HL-60/S4 (cell line): Measurements from ENCODE around the gene ASB16.

Source experiments
- in situ Hi-C: fragments of 300-500 bp; cut with MboI; formaldehyde crosslinking; loops from 2 replicates; pipeline ENCODE4 v1.14.3; 2022; ENCODE audit warnings: low sequenced_read_pairs

ASB16 gene

DNA sequence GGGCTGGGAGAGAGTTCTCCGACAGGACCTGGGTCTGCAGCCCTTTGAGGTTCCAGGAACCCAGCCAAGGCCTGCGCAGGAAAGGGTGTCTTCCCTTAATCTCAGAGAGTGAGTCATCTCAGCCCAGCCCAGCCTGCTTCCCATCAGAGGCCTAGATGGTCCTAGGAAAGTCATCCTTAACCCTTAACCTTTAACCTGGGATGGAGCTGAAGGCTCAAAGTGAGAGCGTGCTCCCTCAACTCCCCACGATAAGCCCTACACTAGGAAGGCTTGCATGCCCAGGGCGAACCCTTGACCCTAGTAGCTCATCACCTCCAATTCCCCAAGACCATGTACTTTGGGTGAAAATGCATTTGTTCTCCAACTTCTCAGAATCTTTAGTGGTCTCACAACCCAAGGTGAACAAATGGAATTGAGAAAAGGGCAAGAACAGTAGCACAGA is 34.0 kb downstream of the ASB16 start:
- in situ Hi-C loops: loop anchor here (25.0 kb wide), 2 partner anchors 133 to 308 kb away; partner anchors contain the start of genes GPATCH8 and GRN

DNA sequence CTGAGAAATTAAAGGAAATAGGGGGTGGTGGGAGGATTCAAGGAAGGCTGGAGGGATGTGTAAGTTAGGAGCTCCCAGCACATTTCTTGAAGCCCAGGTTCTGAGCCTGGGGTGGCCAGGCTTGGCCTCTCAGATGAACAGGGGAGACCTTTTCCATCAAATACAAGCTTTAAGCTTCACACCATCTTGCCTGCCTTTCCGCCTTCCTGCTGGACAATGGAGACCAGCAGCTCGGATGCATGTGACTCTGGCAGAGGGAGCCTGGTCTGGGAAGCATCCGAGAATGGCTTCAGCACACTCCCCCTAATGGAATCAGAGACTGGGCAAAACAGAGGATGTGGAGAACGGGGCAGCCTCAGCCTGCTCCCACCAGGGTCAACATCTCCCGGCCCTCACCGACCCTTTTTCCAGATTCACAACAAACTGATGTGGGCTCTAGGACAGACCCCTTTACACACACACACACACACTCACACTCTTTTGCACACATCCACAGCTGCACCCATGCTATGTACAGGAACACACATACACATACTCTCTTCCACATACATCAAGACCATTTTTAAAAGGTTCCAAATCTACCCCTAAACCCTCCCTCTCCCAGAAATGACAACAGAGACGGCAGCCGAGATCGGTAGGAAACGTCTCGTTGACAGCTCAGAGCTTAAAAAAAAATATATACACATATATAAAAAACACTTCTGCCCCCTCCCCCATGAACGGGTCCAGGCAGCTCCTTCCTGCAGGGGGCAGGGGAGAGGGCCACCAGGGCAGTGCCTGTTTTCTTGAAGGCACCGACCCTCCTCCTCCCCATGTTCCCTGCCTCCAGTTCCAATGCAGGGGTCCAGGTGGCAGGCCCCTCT is 35.7 kb downstream of the ASB16 start:
- in situ Hi-C loops: loop anchor here (25.0 kb wide), 2 partner anchors 131 to 306 kb away; partner anchors contain the start of genes GPATCH8 and GRN

GRCh38 chr17:44206825-44207155 is 36.3 kb downstream of the ASB16 start:
- in situ Hi-C loops: loop anchor here (25.0 kb wide), 2 partner anchors 131 to 306 kb away; partner anchors contain the start of genes GPATCH8 and GRN

DNA sequence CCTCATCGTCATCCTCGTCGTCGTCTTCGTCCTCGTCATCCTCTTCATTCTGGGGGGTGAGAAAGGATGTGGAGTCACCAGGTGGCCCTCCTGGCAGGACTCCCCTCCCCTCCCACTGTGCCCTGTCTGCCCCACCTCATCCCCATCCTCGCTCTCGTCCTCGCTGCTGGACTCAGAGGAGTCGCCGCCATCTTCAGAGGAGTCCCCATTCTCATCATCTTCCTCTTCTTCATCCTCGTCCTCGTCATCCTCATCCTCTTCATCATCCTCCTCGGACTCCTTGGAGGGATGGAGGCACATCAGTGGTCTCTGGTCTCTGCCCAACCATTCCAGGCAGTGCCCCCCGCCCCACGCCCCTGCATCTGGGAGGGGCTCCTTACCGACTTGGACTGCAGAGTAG is 36.8 kb downstream of the ASB16 start:
- in situ Hi-C loops: loop anchor here (25.0 kb wide), 2 partner anchors 130 to 305 kb away; partner anchors contain the start of genes GPATCH8 and GRN

- in situ Hi-C loops: loop anchor here (25.0 kb wide), 2 partner anchors 130 to 305 kb away; partner anchors contain the start of genes GPATCH8 and GRN
Observed at GRCh38 chr17:44207743-44208142, 37.2 kb downstream of the ASB16 start.

DNA sequence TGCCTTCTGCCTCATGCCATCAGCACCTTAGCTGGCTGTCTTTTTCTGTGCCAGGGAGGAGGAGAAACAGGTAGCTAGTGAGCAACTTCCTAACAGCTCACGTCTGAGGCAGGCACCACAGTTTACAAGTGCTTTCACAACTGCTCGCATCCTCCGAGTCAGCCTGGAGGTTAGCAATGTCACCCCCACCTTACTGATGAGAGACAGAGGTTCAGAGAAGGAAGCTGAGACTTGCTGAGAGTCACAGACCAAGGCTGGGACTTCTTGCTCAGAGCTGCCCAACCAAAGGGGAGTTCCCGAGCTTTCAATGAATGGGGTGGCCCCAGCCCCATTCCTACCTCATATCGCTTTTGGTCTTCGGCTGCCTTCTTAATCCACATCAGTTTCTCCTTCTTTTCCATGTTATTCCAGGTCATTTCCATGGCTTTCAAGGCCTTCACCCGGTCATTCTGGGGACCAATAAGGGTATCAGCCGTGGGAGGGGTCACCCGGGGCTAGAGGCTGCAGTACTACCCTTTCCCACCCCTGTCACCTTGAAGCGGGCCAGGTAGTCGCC is 39.4 kb downstream of the ASB16 start:
- in situ Hi-C loops: loop anchor here (25.0 kb wide), 2 partner anchors 127 to 302 kb away; partner anchors contain the start of genes GPATCH8 and GRN

DNA sequence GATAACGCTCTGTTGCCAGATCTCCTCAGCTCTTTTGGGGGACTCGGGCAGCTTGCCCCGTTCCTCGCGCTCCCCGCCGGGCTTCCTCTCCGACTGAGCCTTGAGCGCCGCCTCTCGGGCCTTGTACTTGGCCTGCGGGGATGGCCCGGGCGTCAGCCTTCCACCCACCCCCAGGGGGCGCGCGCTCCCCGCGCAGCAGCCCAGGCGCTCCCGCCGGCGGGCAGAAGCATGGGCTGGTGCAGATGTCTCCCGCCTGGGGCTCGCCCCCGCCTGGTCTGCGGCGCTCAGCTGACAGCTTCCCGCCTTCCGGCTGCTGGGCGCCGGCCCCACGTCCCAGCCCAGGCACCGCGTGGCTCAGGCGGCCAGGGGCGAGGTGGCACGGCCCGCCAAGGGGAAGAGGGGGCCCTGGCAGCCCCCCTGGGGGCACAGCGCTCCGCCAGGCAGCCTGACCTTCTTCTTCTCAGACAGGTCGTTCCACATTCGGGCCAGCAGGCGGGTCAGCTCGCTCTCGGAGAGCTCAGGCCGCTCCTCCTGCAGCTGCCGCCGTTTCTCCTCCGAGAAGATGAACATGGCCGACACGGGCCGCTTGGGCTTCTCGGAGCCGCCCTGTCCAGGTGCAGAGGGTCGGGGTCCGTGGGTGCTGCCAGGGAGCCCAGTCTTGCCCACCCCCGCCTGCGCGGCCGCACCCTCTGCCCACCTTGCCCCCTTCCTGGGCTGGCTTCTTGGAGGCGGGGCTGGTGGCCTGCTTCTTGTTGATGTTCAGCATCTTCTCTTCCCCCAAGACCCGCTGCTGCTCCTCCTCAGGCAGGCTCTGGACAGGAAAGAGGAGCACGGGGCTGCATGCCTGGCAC is 40.1 kb downstream of the ASB16 start:
- in situ Hi-C loops: loop anchor here (25.0 kb wide), 2 partner anchors 127 to 302 kb away; partner anchors contain the start of genes GPATCH8 and GRN

DNA sequence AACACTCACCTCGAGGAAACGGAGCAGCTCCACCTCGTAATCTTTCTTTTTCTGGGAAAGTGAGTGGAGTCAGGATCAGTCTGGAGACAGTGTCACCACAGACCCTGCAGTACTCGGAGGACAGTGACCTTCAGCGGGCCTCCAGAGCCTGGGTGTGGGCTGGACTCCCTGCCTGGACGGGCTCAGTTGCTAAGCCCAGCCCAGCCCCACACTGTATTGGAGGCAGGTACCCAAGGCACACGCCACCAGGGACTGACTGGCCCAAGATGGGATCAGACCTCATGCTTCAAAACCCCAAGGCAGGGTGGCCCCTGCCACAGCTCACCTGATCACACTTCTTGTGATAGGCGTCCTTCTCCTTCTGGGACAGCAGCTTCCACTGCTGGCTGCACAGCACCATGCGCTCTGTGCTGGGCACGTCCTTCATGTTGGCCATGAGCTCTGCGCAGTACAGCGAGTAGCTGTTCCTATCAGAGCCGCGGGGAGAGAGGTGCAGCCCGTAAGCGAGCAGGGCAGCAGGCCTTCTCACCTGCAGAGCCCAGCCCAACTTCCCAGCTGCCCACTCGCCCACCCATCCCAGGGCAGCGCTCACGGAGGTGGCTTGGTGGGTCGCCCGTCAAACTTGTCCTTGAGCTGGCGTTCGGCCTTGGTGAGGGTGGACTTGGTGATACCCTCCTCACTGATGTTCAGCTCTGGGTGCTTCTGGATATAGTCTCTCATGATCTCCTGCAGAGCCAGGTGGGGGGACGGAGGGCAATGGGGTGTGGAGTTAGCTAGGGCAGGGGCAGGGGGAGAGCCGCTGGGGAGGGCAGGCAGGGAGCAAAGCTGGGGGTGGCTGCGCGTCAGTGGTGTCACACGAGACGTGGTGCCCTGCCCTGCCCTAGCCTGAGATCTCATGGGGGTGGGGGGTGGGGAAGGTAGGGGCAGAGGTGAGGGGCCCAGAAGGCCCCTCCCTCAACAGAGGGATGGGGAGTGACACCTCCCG is 41.1 kb downstream of the ASB16 start:
- in situ Hi-C loops: loop anchor here (25.0 kb wide), 2 partner anchors 126 to 301 kb away; partner anchors contain the start of genes GPATCH8 and GRN

GRCh38 chr17:44212507-44213402 is 42.3 kb downstream of the ASB16 start:
- in situ Hi-C loops: loop anchor here (25.0 kb wide), 2 partner anchors 125 to 300 kb away; partner anchors contain the start of genes GPATCH8 and GRN

DNA sequence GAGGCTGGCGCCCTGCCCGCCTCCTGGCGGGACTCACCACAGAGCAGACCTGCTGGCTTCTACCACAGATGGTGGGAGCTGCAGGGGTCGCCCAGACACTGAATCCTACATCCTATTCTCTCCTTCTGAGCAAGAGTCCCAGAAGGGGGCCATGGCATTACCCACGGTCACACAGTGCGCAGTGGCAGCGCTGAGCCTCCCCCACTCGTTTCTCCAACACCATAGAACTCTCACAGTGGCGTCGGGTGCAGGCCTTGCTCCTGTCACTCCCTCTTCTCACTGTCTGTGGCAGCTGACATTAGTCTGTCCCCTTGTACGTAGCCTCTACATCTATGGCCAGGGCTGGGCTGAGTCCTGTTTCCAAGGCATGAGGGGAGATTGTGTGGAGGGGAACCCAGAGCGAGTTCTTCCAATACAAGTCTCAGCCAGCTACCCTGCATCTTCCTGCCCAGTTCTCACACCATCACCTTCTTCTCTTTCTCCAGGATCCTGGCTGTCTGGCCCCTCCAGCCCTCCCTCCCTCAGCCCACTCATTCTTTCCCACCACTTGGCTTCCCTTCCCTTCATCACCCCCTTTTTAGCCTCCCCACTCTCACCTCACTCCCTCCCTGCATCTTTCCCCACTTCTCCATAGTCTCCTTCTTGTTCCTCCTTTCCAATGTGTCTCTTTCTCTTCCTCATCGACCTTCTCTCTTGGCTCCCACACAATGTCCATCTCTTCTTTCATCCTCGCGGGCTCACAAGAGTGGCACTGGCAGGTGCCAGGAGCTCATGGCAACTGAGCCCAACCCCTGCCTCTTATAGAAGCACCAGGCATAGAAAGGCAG is 43.1 kb downstream of the ASB16 start:
- in situ Hi-C loops: loop anchor here (25.0 kb wide), 2 partner anchors 124 to 299 kb away; partner anchors contain the start of genes GPATCH8 and GRN

- in situ Hi-C loops: loop anchor here (25.0 kb wide), 2 partner anchors 123 to 298 kb away; partner anchors contain the start of genes GPATCH8 and GRN
Observed at GRCh38 chr17:44214230-44214494, 43.7 kb downstream of the ASB16 start.

- in situ Hi-C loops: loop anchor here (25.0 kb wide), 2 partner anchors 122 to 297 kb away; partner anchors contain the start of genes GPATCH8 and GRN
Observed at GRCh38 chr17:44214896-44215295, 44.4 kb downstream of the ASB16 start.

DNA sequence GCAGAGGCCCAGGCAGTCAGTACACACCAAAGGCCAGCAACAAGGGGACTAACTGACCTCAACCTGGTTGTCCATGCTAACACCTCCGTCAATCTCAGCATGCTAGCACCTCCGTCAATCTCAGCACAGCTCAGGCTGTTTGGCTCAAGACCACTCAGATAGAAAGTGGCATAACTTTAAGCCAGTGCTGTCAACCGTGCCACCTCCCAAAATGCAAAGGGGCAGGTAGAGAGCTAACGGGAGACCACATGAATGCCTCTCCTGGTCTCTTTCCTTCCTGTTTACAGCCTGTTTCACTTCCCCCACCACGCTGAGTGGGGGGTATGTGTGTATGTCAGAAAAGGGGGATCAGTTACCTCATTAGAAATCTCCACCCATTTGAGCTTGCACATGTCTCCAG is 45.7 kb downstream of the ASB16 start:
- in situ Hi-C loops: loop anchor here (25.0 kb wide), 2 partner anchors 121 to 296 kb away; partner anchors contain the start of genes GPATCH8 and GRN

DNA sequence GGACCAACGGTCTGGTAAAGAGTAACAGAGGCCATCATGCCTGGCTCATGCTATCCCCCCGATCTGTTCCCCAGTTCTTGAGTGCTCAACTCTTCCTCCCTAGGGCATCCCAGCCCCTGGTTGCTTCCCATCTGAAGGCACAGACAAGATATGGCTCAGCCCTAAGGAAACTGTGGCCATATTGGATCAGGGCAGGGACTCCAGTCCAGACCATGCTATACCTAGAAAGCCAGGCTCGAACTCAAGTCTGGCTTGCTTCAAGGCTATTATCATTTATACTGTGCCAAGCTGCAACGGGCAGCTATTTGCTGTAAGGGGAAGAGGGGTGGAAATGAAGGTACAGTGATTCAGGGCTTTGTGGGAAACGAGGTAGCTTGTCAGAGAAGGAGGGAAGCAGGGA is 46.2 kb downstream of the ASB16 start:
- in situ Hi-C loops: loop anchor here (25.0 kb wide), 2 partner anchors 121 to 296 kb away; partner anchors contain the start of genes GPATCH8 and GRN

DNA sequence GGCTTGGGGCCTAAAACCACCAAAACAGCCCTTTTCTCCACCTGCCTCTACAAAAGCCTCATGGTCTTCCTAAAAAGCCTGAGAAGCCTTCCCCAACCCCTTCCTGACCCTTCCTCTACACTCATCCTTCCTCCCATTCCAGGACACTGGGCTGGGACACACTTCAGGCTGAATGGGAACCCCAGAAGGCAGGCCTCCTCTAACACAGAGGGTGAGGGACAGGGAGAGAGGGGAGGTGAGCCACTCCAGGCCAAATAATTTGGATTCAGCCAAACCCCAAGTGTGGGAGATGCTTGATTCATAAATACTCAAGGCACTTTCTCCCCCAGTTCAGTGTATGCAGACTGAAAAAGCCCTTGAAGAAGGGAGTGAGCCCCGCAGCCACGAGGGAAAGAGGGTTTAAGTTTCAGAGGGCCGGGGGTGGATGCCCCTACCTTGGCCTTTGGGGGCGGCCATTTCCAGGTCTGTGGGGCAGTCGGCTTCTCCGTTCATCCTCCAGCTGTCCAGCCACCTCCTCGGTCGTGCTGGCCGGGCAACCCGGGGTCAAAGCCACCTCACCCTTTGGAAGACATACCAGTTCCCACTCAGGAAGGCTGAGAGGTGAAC is 47.3 kb downstream of the ASB16 start:
- in situ Hi-C loops: loop anchor here (25.0 kb wide), 2 partner anchors 119 to 294 kb away; partner anchors contain the start of genes GPATCH8 and GRN

GRCh38 chr17:44218344-44219107 is 48.0 kb downstream of the ASB16 start:
- in situ Hi-C loops: loop anchor here (25.0 kb wide), 2 partner anchors 119 to 294 kb away; partner anchors contain the start of genes GPATCH8 and GRN
